GM18951 (cell line): ENCODE measurements around the gene SLC25A6.
"Not testable (repeated sequence)": the region's sequence is repeated elsewhere in the genome, so short reads cannot be mapped to it uniquely, and the experiment has no call there.

Experiments used
- POLR2A ChIP-seq: IDR thresholded peaks from 4 replicates; pipeline ENCODE4 v1.6.1; 2011; ENCODE audit warnings: mild to moderate bottlenecking; ENCODE audit not compliant: insufficient read length, insufficient read depth; ENCODE audit errors: extremely low read depth
- in situ Hi-C: fragments of 300-500 bp; cut with MboI; formaldehyde crosslinking; loops from one replicate; pipeline ENCODE4 v1.12.0; 2022; ENCODE audit warnings: low sequenced_read_pairs, mixed read lengths, inconsistent platforms; ENCODE audit not compliant: unreplicated experiment

SLC25A6 gene

DNA sequence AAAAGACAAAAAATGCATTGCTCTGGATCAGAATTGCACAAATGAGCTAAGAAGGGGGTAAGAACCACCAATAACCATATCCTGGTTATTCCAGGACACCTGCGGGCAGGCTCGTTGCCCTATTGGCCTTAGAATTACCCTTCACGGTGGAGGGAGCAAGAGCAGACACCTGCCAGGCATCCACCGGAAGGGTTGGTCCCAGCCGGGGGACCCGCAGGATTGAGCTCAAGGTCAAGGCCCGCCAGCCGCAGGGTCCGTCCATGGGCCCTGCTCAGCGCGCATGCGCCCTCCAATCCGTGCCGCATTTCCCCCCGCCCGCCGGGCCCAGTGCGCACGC is 575 bp downstream of the SLC25A6 start:
- no peak for TF ChIP-seq POLR2A
- in situ Hi-C loops: no loop called here

DNA sequence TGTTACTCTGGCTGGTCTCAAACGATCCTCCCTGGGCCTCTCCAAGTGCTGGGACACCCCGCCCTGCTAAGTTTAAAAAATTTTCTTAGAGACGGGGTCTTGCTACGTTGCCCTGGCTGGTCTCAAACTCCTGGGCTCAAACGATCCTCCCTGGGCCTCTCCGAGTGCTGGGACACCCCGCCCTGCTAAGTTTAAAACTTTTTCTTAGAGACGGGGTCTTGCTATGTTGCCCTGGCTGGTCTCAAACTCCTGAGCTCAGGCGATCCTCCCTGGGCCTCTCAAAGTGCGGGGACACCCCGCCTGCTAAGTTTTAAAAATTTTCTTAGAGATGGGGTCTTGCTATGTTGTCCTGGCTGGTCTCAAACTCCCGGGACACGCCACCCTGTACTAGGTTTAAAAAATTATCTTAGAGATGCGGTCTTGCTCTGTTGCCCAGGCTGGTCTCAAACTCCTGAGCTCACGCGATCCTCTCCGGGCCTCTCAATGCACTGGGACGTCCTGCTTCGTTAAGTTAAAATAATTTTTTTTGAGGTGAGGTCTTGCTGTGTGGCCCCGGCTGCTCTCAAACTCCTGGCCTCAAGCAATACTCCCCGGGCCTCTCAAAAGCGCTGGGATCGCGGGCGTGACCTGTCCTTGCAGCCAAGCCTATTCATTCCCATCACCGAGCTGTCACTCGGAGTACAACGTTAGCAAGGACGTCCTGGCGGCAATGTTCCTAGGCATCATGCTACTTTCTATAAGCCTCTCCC is 1.1 kb downstream of the SLC25A6 start:
- no peak for TF ChIP-seq POLR2A
- in situ Hi-C loops: no loop called here

DNA sequence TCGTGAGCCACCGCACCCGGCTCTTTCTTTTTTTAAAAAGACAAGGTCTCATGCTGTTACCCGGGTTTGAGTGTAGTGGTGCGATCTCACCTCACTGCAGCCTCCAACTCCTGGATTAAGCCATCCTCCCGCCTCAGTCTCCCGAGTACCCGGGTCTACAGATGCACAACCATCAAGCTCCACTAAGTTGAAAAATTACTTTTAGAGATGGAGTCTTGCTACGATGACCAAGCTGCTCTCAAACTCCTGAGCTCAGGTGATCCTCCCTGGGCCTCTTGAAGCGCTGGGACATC is 2.0 kb downstream of the SLC25A6 start:
- TF ChIP-seq POLR2A: no peak
- in situ Hi-C loops: no loop called here

DNA sequence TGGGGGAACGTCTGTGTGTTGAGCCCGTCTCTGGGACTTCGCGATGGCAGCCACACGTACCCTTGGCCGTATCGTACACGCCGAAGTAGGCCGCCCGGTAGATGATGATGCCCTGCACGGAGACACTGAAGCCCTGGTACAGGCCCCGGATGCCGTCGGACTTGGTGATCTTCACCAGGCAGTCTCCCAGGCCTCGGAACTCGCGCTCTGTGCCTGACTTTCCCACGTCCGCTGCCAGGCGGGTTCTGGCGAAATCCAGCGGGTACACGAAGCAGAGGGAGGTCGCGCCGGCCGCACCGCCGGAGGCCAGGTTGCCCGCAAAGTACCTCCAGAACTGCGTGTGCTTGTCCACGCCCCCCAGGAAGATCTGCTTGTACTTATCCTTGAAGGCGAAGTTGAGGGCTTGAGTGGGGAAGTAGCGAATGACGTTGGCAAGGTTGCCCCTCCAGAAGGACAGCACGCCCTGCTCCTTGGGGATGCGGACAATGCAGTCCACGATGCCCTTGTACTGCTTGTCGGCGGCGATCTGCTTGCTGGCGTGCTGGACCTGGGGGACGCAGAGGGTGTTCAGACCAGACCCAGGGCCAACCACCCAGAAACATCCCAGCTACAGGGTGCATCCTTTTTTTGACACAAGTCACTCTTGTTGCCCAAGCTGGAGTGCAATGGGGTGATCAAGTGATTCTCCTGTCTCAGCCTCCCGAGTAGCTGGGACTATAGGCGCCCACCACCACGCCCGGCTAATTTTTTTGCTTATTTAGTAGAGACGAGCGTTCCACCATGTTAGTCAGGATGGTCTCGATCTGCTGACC is 2.5 kb downstream of the SLC25A6 start:
- peak; percentile 24 for TF ChIP-seq POLR2A
- in situ Hi-C loops: no loop called here

DNA sequence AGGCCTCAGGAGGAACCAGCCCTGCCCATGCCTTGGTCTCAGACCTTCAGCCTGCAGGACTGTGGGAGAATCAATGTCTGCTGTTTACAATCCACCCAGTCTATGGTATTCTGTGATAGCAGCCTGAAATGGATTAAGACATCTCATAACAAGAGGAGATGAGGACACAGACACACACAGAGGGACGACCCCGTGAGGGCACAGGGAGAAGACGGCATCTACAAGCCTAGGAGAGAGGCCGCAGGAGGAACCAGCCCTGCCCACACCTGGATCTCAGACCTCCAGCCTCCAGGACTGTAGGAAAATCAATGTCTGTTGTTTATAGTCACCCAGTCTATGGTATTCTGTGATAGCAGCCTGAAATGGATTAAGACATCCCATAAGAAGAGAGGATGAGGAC is 3.3 kb downstream of the SLC25A6 start:
- TF ChIP-seq POLR2A: no peak
- in situ Hi-C loops: no loop called here

DNA sequence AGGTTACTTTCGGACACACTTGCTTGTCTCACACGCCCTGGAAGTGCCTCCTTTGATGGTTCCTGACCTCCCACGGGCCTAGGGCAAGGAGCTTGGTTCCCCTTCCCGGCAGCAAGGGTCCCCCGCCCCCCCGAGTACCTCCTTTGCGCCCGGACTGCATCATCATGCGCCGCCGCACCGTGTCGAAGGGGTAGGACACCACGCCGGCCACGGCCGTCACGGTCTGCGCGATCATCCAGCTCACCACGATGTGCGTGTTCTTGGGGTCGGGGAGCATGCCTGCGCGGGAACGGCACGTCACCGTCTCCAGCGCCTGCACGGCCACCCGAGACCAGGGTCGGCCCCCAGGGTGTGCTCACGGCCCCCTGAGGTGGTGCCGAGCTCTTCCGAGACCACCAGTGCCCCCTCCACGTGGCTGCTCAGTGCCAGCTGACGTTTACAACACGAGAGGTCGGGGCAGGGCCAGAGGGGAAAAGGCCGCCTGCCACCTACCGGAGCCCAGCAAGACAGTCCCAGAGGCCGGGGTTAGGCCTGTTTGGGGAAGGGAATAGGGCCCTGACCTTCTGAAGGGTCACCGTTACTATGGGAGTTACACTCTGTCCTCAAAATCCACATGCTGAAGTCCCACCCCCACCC is 4.7 kb downstream of the SLC25A6 start:
- in situ Hi-C loops: no loop called here
- TF ChIP-seq POLR2A: no peak

DNA sequence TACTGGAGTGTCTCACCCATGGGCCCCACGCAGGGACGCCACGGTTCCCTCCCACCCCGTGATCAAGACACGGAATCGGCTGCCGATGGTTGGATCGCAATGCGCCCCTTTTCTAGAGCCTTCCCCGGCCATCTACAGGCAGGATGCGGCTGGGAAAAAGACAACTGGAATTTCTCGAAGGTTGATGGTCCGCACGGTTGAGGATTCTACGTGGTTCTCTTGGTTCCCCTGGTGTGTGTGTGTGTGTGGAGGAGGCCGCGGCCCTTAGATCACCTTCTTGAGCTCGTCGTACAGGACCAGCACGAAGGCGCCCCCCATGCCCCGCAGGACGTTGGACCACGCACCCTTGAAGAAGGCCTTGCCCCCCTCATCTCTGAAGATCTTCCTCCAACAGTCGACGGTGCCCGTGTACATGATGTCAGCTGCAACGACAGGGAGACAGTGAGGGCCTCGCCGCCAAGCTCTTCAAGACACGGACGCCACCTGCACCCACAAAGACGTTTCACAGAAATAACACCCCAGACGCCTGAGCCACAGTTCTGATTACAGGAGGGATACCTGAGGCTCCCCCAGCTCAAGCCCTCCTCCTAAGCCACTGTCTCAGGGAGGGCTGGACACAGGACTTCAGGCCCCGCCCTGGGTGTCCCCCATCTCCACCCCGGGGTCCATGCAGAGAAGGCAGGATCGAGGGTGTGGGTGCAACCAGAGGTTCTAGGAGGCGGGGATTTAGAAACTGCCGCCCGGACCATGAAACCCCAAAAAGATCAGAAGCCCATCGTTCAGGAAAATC is 5.4 kb downstream of the SLC25A6 start:
- in situ Hi-C loops: no loop called here
- peak; percentile 21 for TF ChIP-seq POLR2A

DNA sequence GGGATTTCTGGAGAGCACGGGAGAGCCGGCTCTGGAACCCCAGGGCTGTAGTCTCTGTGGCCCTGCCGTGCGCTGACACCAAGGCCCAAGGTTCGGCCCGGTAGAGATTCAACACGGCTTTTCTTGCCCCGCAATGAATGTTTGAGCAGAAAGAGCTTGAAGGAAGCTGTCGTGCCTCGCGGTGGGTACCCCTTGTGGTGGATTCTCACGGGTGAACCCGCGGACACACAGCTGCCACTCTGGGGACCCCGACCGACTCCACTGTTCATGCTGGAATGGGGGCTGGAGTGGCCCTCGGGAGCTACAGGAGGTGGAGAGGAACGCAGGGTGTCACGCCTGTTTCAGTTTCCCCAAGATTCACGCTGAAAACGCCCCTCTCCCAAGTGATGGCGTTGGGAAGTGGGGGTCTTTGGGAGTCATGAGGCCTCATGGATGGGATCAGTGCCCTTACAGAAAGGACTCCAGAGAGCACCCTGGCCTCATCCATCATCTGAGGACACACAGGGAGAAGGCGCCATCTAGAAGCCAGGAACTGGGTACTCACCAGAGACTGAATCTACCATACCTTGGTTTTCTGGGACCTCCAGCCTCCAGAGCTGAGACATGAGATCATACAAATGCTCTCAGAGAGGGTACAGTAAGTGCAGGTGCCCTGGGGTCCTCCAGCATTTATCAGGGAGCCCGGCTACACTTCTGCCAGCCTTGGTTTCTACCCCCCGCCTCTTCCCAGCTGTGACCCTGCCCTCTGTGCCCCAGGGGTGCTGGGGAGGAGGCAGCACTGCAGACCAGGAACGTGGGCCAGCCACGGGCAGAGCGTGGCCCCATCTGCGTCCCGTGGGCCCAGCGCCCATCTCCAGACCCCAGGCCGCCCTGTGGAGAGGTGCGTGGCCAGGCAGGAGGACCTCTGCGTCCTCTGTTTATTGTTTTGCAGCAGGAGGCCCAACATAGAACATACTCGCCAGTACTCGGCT is 6.4 kb downstream of the SLC25A6 start:
- in situ Hi-C loops: no loop called here
- TF ChIP-seq POLR2A: peak; percentile 34

DNA sequence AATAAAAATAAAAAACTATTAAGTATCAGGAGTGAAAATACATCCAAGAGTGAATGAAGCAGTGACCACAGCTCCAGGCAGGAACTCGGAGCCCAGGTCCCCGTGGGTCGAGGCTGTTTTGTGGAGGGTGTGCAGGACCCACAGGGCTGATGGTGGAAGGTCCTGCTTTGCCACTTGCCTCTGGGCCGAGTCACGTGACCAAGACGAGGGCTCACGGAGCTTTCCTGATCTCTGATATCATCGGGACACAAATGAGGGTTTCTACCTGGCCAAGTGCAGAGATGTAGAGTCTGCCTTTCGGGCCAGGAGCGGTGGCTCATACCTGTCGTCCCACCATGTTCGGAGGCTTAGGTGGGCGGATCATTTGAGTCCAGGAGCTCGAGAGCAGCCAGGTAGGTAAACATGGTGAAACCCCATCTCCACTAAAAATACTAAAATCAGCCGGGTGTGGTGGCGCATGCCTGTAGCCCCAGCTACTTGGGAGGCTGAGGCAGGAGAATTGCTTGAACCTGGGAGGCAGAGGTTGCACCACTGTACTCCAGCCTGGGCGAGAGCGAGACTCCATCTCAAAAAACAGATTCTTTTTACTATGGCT is 7.2 kb downstream of the SLC25A6 start:
- peak; percentile 36 for TF ChIP-seq POLR2A
- in situ Hi-C loops: no loop called here

DNA sequence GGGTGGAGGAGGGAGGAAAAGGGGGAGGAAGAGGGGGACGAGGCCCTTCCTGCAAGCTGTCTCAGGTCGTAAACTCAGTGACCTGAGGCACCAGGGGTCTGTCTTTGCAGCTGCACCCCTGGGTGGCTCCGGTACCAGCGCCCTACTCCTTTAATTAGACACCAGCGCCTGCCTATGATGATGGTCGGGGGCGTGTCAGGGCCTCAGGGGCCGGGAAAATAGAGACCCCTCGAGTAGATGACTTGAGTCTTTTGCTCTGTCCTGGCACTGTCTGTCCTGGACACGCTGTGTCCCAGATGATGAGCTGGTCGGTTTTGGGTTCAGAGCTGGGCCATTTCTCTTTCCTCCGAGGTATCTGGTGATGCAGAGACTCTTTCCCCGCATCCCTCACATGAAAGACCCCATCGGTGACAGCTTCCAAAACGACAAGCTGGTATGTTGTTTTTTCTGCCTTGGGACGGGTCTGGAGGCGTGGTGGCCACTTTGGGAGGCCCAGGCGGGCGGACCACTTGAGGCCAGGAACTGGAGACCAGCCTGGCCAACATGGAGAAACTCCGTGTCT is 11.2 kb downstream of the SLC25A6 start:
- in situ Hi-C loops: no loop called here
- TF ChIP-seq POLR2A: no peak

DNA sequence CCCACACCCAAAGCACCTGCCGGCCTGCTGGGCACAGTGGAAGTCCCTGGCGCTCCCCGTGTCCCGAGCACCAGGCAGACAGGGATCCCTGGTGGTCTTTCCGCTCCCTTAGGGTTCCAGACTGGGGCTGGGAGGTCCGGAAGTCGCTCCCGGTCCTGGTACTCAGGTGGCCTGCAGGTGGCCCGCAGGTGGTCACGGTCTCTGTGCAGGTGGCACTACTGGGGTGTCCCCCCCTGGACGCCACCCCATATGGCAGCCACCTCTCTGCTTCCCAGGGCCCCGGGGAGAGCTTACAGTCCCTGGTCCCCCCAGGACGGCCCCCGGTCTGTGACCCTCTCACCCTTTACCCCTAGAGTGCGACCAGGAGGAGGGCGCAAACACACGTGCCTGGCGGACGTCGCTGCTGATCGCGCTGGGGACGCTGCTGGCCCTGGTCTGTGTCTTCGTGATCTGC is 13.6 kb downstream of the SLC25A6 start:
- no peak for TF ChIP-seq POLR2A
- in situ Hi-C loops: no loop called here

DNA sequence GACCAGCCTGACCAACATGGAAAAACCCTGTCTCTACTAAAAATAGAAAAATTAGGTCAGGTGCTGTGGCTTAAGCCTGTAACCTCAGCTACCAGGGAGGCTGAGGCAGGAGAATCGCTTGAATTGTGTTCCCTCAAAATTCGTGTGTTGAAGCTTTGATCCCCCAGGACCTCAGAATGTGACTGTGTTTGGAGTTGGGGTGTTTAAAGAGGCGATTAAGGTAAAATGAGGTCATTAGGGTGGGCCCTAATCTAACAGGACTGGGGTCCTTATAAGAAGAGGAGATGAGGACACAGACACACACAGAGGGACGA is 23.6 kb downstream of the SLC25A6 start:
- in situ Hi-C loops: no loop called here
- TF ChIP-seq POLR2A: no peak

DNA sequence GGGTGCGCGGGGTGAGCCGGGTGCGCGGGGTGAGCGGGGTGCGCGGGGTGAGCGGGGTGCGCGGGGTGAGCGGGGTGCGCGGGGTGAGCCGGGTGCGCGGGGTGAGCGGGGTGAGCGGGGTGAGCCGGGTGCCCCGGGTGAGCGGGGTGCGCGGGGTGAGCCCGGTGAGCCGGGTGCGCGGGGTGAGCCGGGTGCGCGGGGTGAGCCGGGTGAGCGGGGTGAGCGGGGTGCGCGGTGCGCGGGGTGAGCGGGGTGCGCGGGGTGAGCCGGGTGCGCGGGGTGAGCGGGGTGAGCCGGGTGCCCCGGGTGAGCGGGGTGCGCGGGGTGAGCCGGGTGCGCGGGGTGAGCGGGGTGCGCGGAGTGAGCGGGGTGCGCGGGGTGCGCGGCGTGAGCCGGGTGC is 25.6 kb downstream of the SLC25A6 start:
- in situ Hi-C loops: not testable (repeated sequence)
